Amniotic stem cell (primary cell): ENCODE results near the gene SCYGR3.
"Not testable (repeated sequence)": the region's sequence is repeated elsewhere in the genome, so short reads cannot be mapped to it uniquely, and the experiment has no call there.

ENCODE experiments used
- DNase-seq: peaks from one replicate; lab custom pipeline; 2025; lab: John Stamatoyannopoulos, UW

The SCYGR3 gene

DNA sequence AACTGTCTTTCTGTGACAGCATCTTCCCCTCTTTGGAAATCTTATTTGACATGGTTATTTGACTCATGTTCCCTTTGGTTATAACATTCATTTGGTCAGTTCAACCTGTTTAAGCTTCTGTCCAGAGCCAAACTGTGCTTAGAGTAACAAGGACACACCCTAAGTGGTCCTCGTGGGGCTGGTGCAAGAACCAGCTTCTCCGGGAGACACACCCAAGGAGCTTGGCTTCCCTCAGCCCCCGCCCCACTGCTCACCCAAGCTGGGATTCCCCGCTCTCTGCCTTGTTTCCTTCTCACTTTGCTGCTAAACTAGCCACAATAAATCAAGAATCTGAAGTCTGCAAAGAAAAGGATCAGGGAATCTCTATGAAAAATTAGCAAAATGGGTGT lies 1.4 kb downstream of the SCYGR3 start:
- no peak for DNase-seq

DNA sequence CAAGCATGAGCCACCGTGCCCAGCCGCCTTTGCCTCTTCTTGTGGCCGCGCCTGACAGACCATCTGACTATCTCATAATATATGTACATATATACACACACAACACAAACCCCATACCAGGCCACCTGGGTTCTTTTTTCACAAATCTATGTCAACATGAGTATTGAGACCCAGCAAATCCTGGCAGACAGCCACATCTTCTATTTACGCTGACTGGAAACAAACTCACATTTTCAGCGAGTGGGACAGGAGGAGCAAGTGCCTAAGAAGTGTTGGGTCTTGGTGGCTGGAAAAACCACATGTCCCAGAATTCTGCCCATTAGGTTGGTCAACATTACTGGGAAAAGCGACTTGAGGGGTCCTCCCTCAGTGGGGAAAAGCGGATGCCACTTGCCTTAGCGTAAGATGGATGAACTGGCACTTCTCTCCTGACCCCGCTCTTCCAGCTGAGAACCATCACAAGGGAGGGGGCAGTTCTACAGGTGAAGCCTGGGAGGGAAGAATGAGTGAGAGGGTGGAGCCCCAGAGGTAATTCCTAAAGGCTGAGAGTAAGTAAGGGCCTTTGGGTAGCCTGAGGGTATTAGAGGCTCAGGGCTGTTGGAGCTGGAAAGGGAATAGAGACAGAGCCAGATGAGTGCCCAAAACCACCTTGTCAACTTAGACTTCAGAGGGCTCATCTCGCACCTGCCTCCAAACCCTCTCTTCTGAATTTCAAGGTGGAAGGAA lies 1.9 kb downstream of the SCYGR3 start:
- no peak for DNase-seq

DNA sequence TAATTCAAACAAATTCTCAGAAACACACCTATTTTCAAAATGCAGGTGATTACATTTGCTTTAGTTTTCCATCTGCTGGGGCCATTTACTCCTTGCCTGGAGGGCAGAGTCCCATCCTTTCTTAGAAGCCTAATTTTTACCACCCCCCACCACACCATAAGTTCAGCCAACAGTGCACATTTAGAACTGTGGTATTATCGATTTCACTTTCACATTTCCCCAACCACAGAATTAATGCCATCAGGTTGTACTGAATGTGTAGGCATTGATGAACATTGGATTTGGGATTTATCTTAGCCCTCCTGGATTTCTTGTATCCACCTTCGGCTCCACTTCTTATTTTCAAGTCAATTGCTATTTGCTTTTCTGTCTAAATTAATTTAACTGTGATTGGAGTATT lies 4.5 kb downstream of the SCYGR3 start:
- DNase-seq, result no peak

DNA sequence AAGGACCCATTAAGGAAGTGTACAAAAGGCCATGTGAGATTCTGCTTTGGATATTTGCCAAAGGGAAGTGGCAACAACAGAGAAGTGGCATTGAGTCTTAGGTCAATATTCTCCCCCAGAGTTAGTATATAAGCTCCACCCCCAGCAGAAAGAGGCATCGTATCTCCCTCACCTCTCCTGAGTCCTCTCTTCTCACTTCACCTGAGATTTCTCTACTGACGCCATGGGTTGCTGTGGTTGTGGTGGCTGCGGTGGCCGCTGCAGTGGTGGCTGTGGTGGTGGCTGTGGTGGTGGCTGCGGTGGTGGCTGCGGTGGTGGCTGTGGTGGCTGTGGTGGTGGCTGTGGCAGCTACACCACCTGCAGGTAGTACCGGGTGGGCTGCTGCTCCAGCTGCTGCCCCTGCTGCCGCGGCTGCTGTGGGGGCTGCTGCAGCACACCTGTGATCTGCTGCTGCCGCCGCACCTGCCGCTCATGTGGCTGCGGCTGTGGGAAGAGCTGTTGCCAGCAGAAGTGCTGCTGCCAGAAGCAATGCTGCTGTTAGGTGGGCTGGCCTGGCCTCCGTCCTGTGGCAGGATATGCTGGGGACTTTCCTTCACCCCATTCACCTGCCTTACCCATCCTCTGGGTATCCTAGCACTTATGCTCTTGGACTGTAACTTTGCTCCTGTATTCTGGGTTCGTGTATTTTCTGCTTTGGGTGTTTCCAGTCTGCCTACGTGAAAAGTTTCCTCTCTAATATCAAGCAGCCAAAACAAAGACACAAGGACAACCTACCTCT lies 5.9 kb downstream of the SCYGR3 start:
- DNase-seq, result no peak

DNA sequence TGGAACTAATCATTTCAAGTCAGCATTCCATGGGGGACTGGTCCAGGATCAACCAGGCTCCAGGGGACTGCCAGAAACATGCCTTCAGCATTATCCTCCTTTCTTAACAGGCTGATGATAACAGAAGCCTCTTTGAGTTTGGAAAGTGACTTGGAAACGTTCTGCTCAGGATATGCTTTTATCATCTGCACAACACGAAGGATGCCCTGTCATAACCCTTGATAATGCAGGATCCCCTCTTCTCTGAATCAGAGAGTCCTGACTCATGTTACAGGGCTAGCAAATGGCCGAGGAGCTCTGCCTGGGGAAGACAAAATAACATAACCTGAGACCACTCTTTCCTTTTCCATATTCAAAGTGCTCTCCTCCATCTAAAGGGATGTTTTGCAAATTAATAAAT lies 6.7 kb downstream of the SCYGR3 start:
- no peak for DNase-seq

DNA sequence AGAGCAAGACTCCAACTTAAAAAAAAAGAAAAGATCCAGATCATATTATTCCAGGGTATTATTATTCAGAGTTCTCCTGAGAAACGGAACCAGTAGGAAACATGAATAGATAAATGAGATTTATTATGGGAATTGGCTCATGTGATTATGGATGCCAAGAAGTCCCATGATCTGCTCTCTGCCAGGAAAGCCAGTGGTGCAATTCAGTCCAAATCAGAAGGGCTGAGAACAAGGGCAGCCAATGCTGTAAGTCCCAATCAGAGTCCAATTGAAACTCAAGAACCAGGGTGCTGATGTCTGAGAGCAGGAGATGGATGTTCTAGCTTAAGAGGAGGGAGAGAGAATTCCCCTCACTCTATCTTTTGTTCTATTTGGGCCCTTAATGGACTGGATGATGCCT lies 8.2 kb downstream of the SCYGR3 start:
- no peak for DNase-seq

DNA sequence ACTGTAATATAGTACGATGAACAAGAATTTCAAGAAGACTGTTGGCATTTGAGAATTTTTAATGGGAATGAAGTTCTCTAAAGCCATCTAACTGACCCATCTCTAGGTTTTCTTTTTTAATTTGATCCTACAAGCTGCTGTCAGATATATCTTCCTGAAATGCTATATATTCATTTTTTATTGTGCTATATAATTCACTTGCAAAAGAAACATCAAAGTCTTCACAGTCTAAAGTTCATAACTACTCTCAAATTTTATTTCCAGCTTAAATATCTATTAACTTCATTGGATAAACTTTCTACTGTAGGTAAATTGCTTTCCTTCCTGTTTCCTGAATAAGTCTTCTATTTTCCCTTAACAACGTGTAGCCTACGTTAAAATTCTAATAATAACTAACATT lies 12.3 kb downstream of the SCYGR3 start:
- DNase-seq, result no peak

DNA sequence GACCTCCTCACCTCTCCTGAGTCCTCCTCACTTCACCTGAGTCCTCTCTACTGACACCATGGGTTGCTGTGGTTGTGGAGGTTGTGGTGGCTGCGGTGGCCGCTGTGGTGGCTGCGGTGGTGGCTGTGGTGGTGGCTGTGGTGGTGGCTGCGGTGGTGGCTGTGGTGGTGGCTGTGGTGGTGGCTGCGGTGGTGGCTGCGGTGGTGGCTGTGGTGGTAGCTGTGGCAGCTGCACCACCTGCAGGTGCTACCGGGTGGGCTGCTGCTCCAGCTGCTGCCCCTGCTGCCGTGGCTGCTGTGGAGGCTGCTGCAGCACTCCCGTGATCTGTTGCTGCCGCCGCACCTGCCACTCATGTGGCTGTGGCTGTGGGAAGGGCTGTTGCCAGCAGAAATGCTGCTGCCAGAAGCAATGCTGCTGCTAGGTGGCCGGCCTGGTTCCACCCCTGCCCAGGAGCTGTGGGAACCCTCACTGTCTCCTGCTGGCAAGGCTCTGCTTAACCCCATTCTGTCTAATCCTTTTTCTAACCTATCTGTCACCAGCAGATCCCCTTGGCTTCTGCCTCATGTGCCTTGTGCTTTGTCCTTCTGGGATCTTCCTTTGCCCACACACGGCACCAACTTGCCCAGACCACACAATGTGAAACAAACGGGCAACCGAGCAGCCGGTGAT lies 15.7 kb downstream of the SCYGR3 start, which contains the start of gene SCYGR2:
Gene SCYGR2 (plus strand): TSS at position 59 of the 669 bp plus-strand sequence. CDS start 0 bp downstream, at position 59.
- DNase-seq, result not testable (repeated sequence)

DNA sequence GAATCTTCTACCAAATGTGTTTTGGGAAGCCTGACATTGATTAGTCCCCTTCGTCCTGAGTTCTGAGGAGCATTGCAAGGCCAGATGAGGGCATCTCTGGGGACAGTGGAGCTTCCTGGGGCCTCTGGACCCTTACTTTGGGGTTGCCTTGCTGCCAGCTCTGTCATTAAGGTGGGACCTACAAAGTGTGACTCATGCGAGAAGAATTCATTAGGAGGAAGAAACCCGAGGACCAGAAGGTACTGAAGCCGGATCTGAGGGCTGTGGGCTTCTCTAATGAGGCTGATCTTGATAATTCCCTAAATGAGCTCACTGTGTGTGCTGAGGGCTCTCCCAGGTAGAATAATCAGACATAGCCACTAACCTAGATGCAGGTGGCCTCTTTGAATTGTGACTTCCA lies 16.6 kb downstream of the SCYGR3 start:
- no peak for DNase-seq

DNA sequence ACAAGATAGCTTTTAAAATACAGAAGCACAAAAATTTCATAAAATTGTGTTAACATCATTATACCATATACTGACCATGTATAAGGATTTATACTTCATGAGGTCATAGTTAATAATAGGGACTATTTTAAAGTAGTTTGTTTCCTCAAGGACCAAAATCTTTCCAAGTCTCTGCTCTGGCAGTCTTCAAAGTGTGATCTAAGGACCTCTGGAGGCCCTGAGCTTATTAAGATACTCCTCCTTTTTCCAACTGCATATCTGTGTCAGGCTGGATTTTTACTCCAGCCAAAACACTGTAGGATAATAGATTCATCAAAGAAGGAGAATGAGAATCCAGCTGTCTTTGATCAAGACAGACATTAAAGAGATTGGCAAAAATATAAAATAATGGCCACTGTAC lies 17.6 kb downstream of the SCYGR3 start:
- no peak for DNase-seq

DNA sequence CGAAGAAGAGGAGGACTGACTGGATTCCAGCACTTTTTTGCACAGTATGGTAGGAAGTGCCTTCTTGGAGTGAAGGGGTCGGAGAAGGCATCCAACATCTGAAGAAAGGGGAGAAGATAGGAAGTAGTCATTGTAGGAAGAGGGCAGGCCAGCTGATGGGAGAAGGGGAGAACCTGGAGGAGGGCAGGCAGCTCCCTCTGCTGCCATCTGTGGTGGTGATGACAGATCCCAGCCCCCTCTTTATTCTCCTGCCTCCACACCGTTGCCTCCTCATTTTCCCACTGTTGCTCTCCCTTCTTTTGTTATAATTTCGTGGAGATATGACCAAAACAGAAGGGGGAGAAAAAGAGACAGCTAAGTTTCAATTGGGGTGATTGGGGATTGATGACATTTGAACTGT lies 18.8 kb downstream of the SCYGR3 start:
- no peak for DNase-seq

DNA sequence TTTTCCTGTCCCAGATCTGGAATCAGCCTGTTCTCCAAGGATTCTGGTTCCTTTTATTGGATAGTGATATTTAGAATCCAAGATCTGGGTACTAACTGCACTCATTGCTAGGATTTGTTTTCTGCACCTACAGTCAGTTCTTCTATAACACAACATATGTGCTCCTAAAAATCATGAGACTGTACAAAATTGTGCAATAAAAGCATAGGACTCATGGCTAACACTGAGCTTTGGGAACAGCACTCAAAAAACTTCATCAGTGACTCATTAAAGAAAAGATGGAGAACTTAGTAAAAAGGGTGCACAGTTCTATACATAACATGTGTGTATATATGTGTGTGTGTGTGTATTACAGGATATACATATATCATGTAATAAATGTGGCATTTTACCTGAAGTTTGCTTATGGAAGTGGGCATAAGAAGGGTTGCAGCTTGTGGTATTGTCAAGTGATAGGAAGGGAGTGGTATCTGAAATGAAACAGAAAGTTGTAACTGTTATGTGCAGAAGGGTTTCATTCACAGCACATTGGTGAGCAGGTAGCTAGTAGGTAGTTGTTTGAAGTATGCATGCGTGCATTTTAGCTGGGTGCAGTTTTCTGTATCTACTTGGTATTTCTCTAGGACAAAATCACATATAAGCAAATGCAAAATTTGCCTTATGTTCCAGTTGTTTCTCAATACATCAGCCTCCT lies 21.8 kb downstream of the SCYGR3 start:
- no peak for DNase-seq

DNA sequence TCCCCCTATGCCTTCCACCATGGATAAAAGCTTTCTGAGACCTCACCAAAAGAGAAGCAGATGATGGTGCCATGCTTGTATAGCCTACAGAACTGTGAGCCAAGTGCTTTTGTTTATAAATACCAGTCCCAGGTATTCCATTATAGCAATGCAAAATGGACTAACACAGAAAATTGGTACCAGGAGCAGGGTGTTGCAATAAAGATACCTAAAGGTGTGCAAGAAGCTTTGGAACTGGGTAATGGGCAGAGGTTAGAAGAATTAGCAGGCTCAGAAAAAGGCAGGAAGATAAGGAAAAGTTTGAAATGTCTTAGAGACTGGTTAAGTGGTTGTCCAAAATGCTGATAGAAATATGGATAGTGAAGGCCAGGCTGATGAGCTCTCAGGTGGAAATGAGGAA lies 32.3 kb downstream of the SCYGR3 start:
- no peak for DNase-seq

DNA sequence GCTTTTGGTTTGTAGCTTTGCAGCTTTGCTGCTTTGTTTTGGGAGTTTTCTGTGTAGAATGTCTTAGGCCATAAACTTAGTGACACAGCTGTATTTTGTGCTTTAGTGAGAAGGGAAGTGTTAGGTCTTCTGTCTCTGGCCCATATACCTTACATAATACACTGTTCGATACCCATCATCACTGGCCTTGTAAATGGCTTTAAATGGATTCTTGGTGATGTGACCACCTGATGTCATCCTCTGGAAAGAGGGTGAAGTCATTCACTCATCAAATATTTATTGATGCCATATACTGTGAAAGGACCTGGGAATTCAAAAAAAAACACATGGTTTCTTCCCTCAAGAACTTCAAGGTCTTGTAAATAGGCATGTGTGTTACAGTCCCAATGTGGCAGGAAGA lies 34.8 kb downstream of the SCYGR3 start:
- no peak for DNase-seq

DNA sequence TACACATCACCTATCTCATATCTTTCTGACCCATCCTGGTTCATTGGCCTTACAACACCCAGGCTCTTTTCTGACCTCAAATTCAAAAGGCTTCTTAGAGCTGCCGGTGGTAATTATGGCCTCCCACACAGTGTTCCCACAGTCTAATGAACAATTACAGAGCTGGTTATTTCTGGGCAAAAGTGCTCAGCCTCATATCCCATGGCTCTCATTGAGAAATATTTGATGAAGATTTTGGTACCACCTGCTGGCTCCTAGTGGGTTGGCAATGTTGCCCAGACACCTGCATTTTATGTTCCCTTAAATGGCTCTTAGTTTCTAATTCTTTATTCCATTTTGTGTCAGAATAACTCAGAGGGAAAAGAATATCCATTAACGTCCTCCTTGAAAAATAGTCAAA lies 36.0 kb downstream of the SCYGR3 start:
- no peak for DNase-seq

DNA sequence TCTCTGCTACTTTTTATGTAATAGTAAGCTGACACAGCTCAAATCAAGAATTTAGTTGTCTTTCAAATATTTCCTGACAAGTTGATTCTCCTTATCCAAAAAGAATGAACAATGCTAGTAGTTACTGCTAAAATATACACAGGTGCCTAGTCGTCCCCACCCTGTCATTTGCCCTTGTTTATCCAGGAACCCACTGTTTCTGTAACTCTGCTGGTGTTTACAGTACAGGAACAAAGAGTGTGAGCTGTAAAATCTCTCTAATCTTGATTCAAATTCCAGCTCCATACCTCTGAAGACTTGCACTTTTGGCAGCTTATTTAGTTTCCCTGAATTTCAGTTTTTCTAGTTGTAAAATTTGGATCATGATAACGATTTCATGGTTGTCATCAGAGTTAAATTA lies 37.1 kb downstream of the SCYGR3 start:
- no peak for DNase-seq

DNA sequence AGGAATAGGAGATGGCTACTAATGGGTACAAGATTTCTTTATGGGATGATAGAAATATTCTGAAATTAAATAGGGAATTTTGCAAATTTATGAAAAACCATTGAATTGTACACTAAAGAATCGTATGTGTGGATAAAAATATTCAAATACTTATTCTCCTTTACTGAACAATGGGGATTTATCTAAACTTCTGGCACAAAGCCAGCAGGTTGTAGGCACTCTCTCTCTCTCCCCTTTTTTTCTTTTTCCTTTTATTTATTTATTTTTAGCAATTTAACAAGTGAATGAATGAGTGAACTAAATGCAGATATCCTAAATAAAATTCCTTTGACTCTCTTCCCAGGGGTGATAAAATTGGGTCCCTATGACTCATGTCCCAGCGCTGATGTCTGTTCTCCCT lies 37.8 kb downstream of the SCYGR3 start:
- no peak for DNase-seq

DNA sequence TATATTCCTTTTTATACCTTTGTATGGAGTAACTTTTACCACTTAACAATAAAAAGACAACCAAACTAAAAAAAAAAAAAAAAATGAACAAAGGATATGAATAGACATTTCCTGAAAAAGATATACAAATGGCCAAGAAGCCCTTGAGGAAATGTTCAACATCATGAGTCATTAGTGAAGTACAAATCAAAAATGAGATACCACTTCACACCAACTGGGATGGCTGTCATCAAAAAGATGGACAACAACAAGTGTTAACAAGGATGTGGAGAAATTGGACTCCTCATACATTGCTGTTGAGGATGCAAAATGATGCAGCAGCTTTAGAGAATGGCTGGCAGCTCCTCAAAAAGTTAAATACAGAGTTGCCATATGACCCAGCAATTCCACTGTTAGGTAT lies 38.5 kb downstream of the SCYGR3 start:
- no peak for DNase-seq

DNA sequence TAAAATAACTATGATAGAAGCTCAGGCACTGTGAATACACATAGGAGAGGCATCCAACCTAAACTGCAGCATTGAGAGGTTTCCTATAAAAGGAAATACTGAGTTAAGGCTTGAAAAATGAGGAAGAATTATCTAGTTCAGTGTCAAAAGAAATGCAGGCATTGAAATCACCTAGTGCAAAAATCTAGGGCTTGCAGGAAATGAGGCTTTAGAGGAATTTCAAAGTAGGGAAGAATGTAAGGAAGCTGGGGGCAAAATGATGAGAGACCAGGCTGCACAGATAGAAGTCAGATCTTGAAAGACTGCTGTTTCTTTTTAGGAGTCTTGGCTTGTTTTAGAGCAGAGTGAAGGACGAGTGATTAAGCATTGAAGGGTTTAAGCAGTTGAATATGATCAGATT lies 44.0 kb downstream of the SCYGR3 start:
- no peak for DNase-seq

DNA sequence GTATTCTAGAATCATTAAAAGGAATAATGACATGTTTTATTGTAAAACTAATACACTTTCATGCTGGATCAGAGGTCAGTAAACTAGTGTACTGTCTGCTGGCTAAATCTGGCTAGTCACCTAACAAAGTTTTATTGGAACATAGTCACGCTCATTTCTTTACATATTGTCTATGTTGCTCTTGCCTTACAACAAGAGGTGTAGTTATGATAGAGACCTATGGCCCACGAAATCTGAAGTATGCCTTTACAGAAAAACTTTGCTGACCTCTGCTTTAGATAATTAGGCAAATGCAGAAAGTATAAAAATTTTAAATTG lies 45.8 kb downstream of the SCYGR3 start:
- DNase-seq, result no peak

DNA sequence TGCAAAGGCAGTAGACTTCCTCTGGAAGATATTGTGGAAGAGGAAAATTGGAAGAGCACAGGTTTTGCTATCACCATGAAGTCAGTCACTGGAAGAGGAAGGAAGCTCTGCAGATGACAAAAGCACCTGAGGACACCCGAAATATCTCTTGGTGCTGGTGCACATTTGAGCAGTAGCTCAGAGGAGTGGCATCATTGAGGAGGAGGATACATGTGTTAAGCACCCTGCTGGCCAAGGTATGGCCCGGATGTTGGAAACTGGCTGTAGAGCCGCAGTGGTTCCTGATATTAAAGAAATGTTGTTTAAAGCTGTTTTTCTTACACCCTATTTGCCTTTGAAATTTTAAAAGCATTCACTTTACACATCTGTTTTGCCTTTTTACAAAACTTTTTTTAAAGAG lies 48.6 kb downstream of the SCYGR3 start:
- no peak for DNase-seq

DNA sequence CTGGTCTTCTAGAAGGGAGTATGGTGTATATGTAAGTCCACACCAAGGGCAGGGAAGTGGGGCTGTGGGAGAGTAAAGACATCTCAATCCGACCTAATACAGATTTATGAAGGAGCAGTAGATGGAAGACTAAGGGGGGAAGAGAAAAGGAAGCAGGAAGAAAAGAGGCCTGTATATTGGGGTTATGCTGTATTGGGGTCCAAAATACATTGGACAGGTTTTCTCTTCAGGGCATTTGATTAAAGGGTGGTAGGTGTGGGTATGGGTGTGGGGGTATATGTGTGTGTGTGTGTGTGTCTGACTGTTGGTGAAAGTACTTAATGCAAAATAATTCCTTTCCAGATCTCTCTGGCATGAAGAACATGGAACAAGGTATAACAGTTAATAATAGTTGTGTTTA lies 49.6 kb downstream of the SCYGR3 start:
- DNase-seq, result no peak
